PFSK-1 (cell line): ENCODE data around the gene PPP1R18.
A peak's percentile ranks its signal among the peaks of the same experiment; 100 is the strongest.

Experiments
- FOXP2 ChIP-seq: optimal IDR thresholded peaks from 2 replicates; pipeline ENCODE3; 2011; ENCODE audit warnings: borderline replicate concordance, control low read depth, inconsistent platforms; ENCODE audit not compliant: insufficient read depth; ENCODE audit errors: extremely low read length, extremely low read depth
- POLR2AphosphoS5 ChIP-seq: IDR thresholded peaks from 2 replicates; pipeline ENCODE4 v1.6.1; 2012; ENCODE audit warnings: low read depth, mild to moderate bottlenecking, control low read depth, low read length, moderate library complexity
- REST ChIP-seq, 2 experiments: IDR thresholded peaks; 2 replicates each; pipeline versions ENCODE4 v1.6.1 to v1.8.0; 2011 to 2012; ENCODE audit warnings: low read depth in 2 of 2, low read length in 2 of 2, control low read depth in 1 of 2, inconsistent platforms in 1 of 2, mild to moderate bottlenecking in 1 of 2, moderate library complexity in 1 of 2; ENCODE audit not compliant: insufficient read depth in 1 of 2
- SIN3A ChIP-seq: IDR thresholded peaks from 2 replicates; pipeline ENCODE4 v1.6.1; 2012; ENCODE audit warnings: mild to moderate bottlenecking, low read length, moderate library complexity, borderline replicate concordance; ENCODE audit not compliant: insufficient read depth
- TAF1 ChIP-seq: IDR thresholded peaks from 2 replicates; pipeline ENCODE4 v1.6.1; 2012; ENCODE audit warnings: low read length, control low read depth, borderline replicate concordance; ENCODE audit not compliant: insufficient read depth

Gene PPP1R18

GRCh38 chr6:30722280-30723112, 36.1 kb upstream of the PPP1R18 start:
- TF ChIP-seq POLR2AphosphoS5: peak; percentile 51
- TF ChIP-seq FOXP2: no peak
- no peak; the same call in 1 of the 2 replicates for TF ChIP-seq SIN3A
- TF ChIP-seq REST (IDR thresholded peaks at IDR 0.05; ENCODE audit: insufficient read depth in 1 of 2, low read depth in 2 of 2, low read length in 2 of 2): 0 out of 4 replicates have a peak, but pooled peaks of 1 of the 2 experiments have one; percentile 5

- TF ChIP-seq REST (IDR thresholded peaks at IDR 0.05; ENCODE audit: insufficient read depth in 1 of 2, low read depth in 2 of 2, low read length in 2 of 2) (peak; percentile 12 to 40; a peak in 1 of 4 replicates), FOXP2 (no peak), SIN3A (peak; percentile 79), POLR2AphosphoS5 (peak; percentile 84), TAF1 (peak; percentile 82; the same call in 1 of the 2 replicates)
Observed at GRCh38 chr6:30721198-30722024, 35.0 kb upstream of the PPP1R18 start.

GRCh38 chr6:30720738-30721197, 34.3 kb upstream of the PPP1R18 start:
- no peak for TF ChIP-seq REST (IDR thresholded peaks at IDR 0.05; ENCODE audit: insufficient read depth in 1 of 2, low read depth in 2 of 2, low read length in 2 of 2)
- no peak for TF ChIP-seq TAF1
- TF ChIP-seq FOXP2: no peak
- TF ChIP-seq SIN3A: no peak
- no peak for TF ChIP-seq POLR2AphosphoS5

GRCh38 chr6:30719791-30720737, 33.6 kb upstream of the PPP1R18 start, which contains the start of gene TUBB:
Gene TUBB, plus strand, starts transcription at chr6:30720352. Its CDS starts 155 bp downstream, at chr6:30720507.
- TF ChIP-seq SIN3A: peak; percentile 63; the same call in 1 of the 2 replicates
- peak; percentile 99 for TF ChIP-seq POLR2AphosphoS5
- TF ChIP-seq TAF1: peak; percentile 99
- peak; percentile 20 to 80; a peak in 2 of 4 replicates for TF ChIP-seq REST (IDR thresholded peaks at IDR 0.05; ENCODE audit: insufficient read depth in 1 of 2, low read depth in 2 of 2, low read length in 2 of 2)
- TF ChIP-seq FOXP2: no peak
